Liver (tissue), 9 donors: ENCODE data around the gene CCDC7. TPM values are rescaled to one million over a fixed set of nuclear protein-coding genes. Genes with fewer than 3 reads are reported as not detected.

Experiments
- DNase-seq: peaks from one replicate; pipeline ENCODE4 v3.0.0-alpha.2; 2017; ENCODE audit warnings: low spot score
- H3K27ac ChIP-seq, 2 donors: one replicate each; pipeline ENCODE4 v1.7.0; 2013; ENCODE audit warnings: inconsistent platforms in 2 of 2, low read length in 2 of 2, control low read depth in 1 of 2, low read depth in 1 of 2, mild to moderate bottlenecking in 1 of 2
- H3K27me3 ChIP-seq, 4 donors: one replicate each; pipeline versions ENCODE4 v1.6.1 to v1.7.0; 2013; ENCODE audit warnings: low read length in 3 of 4, inconsistent platforms in 1 of 4, mild to moderate bottlenecking in 1 of 4, moderate library complexity in 1 of 4; ENCODE audit not compliant: control insufficient read depth in 4 of 4, insufficient read depth in 4 of 4
- H3K36me3 ChIP-seq, 4 donors: one replicate each; pipeline versions ENCODE4 v1.6.1 to v1.7.0; 2013; ENCODE audit warnings: low read length in 3 of 4, mild to moderate bottlenecking in 3 of 4, low read depth in 1 of 4, moderate library complexity in 1 of 4; ENCODE audit not compliant: control insufficient read depth in 4 of 4, insufficient read depth in 3 of 4
- H3K4me1 ChIP-seq, 4 donors: one replicate each; pipeline versions ENCODE4 v1.6.1 to v1.7.0; 2013; ENCODE audit warnings: low read length in 3 of 4, mild to moderate bottlenecking in 3 of 4, moderate library complexity in 1 of 4; ENCODE audit not compliant: control insufficient read depth in 4 of 4, insufficient read depth in 4 of 4
- H3K4me3 ChIP-seq, 3 donors: one replicate each; pipeline versions ENCODE4 v1.6.1 to v1.7.0; 2013; ENCODE audit warnings: low read length in 3 of 3, control low read depth in 1 of 3, low read depth in 1 of 3, mild to moderate bottlenecking in 1 of 3
- H3K9ac ChIP-seq, 2 donors: one replicate each; pipeline ENCODE4 v1.7.0; 2013; ENCODE audit warnings: low read length in 2 of 2, mild to moderate bottlenecking in 2 of 2, moderate library complexity in 2 of 2, control low read depth in 1 of 2, low read depth in 1 of 2
- H3K9me3 ChIP-seq, 4 donors: one replicate each; pipeline versions ENCODE4 v1.6.1 to v1.7.0; 2013; ENCODE audit warnings: low read length in 3 of 4; ENCODE audit not compliant: control insufficient read depth in 4 of 4
- EGR1 ChIP-seq, 2 donors: IDR thresholded peaks; 2 replicates each; pipeline ENCODE4 v1.6.1; 2016 to 2018; ENCODE audit warnings: antibody characterized with exemption in 2 of 2, low read depth in 2 of 2
- FOXA1 ChIP-seq: IDR thresholded peaks from 2 replicates; pipeline ENCODE4 v1.6.1; 2016; ENCODE audit warnings: antibody characterized with exemption
- FOXA2 ChIP-seq: IDR thresholded peaks from 2 replicates; pipeline ENCODE4 v1.6.1; 2016; ENCODE audit warnings: antibody characterized with exemption
- GABPA ChIP-seq, 2 donors: IDR thresholded peaks in 1 of 2; conservative IDR thresholded peaks in 1 of 2; 2 replicates each; pipeline ENCODE4 v1.6.1; 2016; ENCODE audit warnings: antibody characterized with exemption in 2 of 2, mild to moderate bottlenecking in 1 of 2, moderate library complexity in 1 of 2
- HNF4A ChIP-seq, 2 donors: conservative IDR thresholded peaks; 2 replicates each; pipeline ENCODE4 v1.6.1; 2016; ENCODE audit warnings: antibody characterized with exemption in 2 of 2, mild to moderate bottlenecking in 2 of 2
- HNF4G ChIP-seq: IDR thresholded peaks from 2 replicates; pipeline ENCODE4 v1.6.1; 2016; ENCODE audit warnings: antibody characterized with exemption
- JUND ChIP-seq, 2 donors: IDR thresholded peaks; 2 replicates each; pipeline ENCODE4 v1.6.1; 2016; ENCODE audit warnings: antibody characterized with exemption in 2 of 2
- NR2F2 ChIP-seq: IDR thresholded peaks from 2 replicates; pipeline ENCODE4 v1.6.1; 2016; ENCODE audit warnings: antibody characterized with exemption
- RAD21 ChIP-seq, 2 donors: IDR thresholded peaks; 2 replicates each; pipeline ENCODE4 v1.6.1; 2016; ENCODE audit warnings: antibody characterized with exemption in 2 of 2, mild to moderate bottlenecking in 2 of 2
- RXRA ChIP-seq, 2 donors: IDR thresholded peaks; 2 replicates each; pipeline ENCODE4 v1.6.1; 2017 to 2018; ENCODE audit warnings: antibody characterized with exemption in 2 of 2, mild to moderate bottlenecking in 1 of 2
- SP1 ChIP-seq: IDR thresholded peaks from 2 replicates; pipeline ENCODE4 v1.6.1; 2018; ENCODE audit warnings: antibody characterized with exemption, mild to moderate bottlenecking
- TAF1 ChIP-seq: conservative IDR thresholded peaks from 2 replicates; pipeline ENCODE4 v1.6.1; 2016; ENCODE audit warnings: antibody characterized with exemption, mild to moderate bottlenecking
- YY1 ChIP-seq: IDR thresholded peaks from 2 replicates; pipeline ENCODE4 v1.6.1; 2016; ENCODE audit warnings: antibody characterized with exemption, mild to moderate bottlenecking
- WGBS: extraction: QIAGEN DNeasy Blood & Tissue Kit; methylation state at CpG from one replicate; pipeline ENCODE4 v1.1.7; 2013; 5-methylcytosine and 5-hydroxymethylcytosine counted together
- polyA plus RNA-seq, 2 donors: library from polyadenylated mRNA; stranded (reverse) in 1 of 2; unstranded in 1 of 2; fragments of 200-250 nt in 1 of 2; fragments of >200 nt in 1 of 2; fragmentation: Nextera tagmentation in 1 of 2; extraction: Ambion mirVana in 1 of 2; gene quantifications; one replicate each; pipeline versions ENCODE4 v1.2.1 to v1.2.3, GENCODE V29; 2013 to 2015
- total RNA-seq, 2 donors: library from RNA; depleted of rRNA; stranded (reverse); fragments of >200 nt; gene quantifications; one replicate each; pipeline ENCODE4 v1.2.3, GENCODE V29; 2014
- TF ChIP-seq, protein P1 (sequence below): IDR thresholded peaks from 2 replicates; pipeline ENCODE4 v1.6.1; 2016; ENCODE audit warnings: antibody characterized with exemption
- TF ChIP-seq, protein P2 (sequence below): IDR thresholded peaks from 2 replicates; pipeline ENCODE4 v1.6.1; 2016; ENCODE audit warnings: antibody characterized with exemption, mild to moderate bottlenecking
- TF ChIP-seq, protein P3 (sequence below): fragments of 150-350 bp; IDR thresholded peaks from 2 replicates; pipeline ENCODE4 v1.5.1; 2017; ENCODE audit warnings: improper control_type of control experiment, low read depth, low read length; ENCODE audit not compliant: missing input control
- TF ChIP-seq, protein P4 (sequence below): IDR thresholded peaks from 2 replicates; pipeline ENCODE4 v1.6.1; 2016; ENCODE audit warnings: antibody characterized with exemption
- TF ChIP-seq, protein P5 (sequence below): IDR thresholded peaks from 2 replicates; pipeline ENCODE4 v1.6.1; 2016; ENCODE audit warnings: antibody characterized with exemption
- donor health status: healthy.
- donor health status: healthy.
- donor health status: healthy.
- donor health status: healthy.
- donor health status: healthy.

Gene CCDC7
- total and polyA plus RNA-seq, 4 donors = 0.47 to 5.9 (median 3.2) TPM

DNA sequence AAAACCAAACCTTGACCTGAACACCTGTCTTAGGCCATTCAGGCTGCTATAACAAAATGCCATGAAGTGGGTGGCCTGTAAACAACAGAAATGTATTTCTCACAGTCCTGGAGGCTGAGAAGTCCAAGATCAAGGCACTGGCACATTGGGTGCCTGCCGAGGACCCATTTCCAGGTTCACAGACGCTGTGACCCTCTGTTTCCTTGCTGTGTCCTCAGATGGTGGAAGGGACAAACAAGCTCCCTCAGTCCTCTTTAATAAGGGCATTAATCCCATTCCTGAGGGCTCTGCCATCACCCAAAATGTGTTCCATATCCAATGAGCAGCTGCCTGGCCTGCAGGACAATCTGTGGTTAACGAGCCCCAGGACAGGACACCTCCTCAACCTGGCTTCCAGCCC lies 444.5 kb downstream of the CCDC7 start:
- H3K36me3 ChIP-seq = no peaks in the 10 kb centered on the region
- TF ChIP-seq YY1 (no peak), JUND (IDR thresholded peaks at IDR 0.05) (no peak), HNF4A (conservative IDR thresholded peaks at IDR 0.05) (no peak), NR2F2 (no peak), EGR1 (IDR thresholded peaks at IDR 0.05; ENCODE audit: low read depth in 2 of 2) (no peak), RAD21 (IDR thresholded peaks at IDR 0.05) (no peak), HNF4G (no peak), TAF1 (no peak), GABPA (IDR thresholded peaks at IDR 0.05 in 1 of 2, conservative IDR thresholded peaks at IDR 0.05 in 1 of 2) (no peak), SP1 (no peak), FOXA1 (no peak), RXRA (IDR thresholded peaks at IDR 0.05) (no peak), FOXA2 (no peak)
- TF ChIP-seq, protein P1, sequence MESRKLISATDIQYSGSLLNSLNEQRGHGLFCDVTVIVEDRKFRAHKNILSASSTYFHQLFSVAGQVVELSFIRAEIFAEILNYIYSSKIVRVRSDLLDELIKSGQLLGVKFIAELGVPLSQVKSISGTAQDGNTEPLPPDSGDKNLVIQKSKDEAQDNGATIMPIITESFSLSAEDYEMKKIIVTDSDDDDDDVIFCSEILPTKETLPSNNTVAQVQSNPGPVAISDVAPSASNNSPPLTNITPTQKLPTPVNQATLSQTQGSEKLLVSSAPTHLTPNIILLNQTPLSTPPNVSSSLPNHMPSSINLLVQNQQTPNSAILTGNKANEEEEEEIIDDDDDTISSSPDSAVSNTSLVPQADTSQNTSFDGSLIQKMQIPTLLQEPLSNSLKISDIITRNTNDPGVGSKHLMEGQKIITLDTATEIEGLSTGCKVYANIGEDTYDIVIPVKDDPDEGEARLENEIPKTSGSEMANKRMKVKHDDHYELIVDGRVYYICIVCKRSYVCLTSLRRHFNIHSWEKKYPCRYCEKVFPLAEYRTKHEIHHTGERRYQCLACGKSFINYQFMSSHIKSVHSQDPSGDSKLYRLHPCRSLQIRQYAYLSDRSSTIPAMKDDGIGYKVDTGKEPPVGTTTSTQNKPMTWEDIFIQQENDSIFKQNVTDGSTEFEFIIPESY = no peak
- TF ChIP-seq, protein P2, sequence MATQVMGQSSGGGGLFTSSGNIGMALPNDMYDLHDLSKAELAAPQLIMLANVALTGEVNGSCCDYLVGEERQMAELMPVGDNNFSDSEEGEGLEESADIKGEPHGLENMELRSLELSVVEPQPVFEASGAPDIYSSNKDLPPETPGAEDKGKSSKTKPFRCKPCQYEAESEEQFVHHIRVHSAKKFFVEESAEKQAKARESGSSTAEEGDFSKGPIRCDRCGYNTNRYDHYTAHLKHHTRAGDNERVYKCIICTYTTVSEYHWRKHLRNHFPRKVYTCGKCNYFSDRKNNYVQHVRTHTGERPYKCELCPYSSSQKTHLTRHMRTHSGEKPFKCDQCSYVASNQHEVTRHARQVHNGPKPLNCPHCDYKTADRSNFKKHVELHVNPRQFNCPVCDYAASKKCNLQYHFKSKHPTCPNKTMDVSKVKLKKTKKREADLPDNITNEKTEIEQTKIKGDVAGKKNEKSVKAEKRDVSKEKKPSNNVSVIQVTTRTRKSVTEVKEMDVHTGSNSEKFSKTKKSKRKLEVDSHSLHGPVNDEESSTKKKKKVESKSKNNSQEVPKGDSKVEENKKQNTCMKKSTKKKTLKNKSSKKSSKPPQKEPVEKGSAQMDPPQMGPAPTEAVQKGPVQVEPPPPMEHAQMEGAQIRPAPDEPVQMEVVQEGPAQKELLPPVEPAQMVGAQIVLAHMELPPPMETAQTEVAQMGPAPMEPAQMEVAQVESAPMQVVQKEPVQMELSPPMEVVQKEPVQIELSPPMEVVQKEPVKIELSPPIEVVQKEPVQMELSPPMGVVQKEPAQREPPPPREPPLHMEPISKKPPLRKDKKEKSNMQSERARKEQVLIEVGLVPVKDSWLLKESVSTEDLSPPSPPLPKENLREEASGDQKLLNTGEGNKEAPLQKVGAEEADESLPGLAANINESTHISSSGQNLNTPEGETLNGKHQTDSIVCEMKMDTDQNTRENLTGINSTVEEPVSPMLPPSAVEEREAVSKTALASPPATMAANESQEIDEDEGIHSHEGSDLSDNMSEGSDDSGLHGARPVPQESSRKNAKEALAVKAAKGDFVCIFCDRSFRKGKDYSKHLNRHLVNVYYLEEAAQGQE = no peak
- TF ChIP-seq, protein P3, sequence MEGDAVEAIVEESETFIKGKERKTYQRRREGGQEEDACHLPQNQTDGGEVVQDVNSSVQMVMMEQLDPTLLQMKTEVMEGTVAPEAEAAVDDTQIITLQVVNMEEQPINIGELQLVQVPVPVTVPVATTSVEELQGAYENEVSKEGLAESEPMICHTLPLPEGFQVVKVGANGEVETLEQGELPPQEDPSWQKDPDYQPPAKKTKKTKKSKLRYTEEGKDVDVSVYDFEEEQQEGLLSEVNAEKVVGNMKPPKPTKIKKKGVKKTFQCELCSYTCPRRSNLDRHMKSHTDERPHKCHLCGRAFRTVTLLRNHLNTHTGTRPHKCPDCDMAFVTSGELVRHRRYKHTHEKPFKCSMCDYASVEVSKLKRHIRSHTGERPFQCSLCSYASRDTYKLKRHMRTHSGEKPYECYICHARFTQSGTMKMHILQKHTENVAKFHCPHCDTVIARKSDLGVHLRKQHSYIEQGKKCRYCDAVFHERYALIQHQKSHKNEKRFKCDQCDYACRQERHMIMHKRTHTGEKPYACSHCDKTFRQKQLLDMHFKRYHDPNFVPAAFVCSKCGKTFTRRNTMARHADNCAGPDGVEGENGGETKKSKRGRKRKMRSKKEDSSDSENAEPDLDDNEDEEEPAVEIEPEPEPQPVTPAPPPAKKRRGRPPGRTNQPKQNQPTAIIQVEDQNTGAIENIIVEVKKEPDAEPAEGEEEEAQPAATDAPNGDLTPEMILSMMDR = no peak
- TF ChIP-seq, protein P4, sequence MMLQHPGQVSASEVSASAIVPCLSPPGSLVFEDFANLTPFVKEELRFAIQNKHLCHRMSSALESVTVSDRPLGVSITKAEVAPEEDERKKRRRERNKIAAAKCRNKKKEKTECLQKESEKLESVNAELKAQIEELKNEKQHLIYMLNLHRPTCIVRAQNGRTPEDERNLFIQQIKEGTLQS = no peak
- TF ChIP-seq, protein P5, sequence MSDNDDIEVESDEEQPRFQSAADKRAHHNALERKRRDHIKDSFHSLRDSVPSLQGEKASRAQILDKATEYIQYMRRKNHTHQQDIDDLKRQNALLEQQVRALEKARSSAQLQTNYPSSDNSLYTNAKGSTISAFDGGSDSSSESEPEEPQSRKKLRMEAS = no peak
- no peak overlapping the region for H3K4me3 ChIP-seq
- no peaks in the 10 kb centered on the region for H3K4me1 ChIP-seq
- WGBS = 71% methylated on average over 3 of the region's 3 CpGs
- H3K9ac ChIP-seq = no peak overlapping the region
- no peaks in the 10 kb centered on the region for H3K9me3 ChIP-seq
- no peak for DNase-seq
- H3K27me3 ChIP-seq = no peaks in the 10 kb centered on the region
- no peak overlapping the region for H3K27ac ChIP-seq
